Cardiac fibroblast (primary cell): ENCODE measurements around the gene ALOX5.

Experiments
- DNase-seq, 2 donors: peaks; one replicate each; pipeline versions ENCODE4 v3.0.0 to v3.0.0-alpha.2; 2010; ENCODE audit warnings: low read depth in 2 of 2
- H3K4me3 ChIP-seq, 2 donors: replicated peaks in 1 of 2; 1 replicate in 1 of 2; 2 replicates in 1 of 2; pipeline ENCODE4 v1.5.1; 2011; ENCODE audit warnings: low read depth in 2 of 2, low read length in 2 of 2, mild to moderate bottlenecking in 2 of 2, moderate library complexity in 1 of 2
- TF ChIP-seq, protein P1 (sequence below): IDR thresholded peaks from one replicate; pipeline ENCODE4 v1.5.1; 2011; ENCODE audit warnings: low read depth, mild to moderate bottlenecking, low read length, inconsistent platforms

The ALOX5 gene

DNA sequence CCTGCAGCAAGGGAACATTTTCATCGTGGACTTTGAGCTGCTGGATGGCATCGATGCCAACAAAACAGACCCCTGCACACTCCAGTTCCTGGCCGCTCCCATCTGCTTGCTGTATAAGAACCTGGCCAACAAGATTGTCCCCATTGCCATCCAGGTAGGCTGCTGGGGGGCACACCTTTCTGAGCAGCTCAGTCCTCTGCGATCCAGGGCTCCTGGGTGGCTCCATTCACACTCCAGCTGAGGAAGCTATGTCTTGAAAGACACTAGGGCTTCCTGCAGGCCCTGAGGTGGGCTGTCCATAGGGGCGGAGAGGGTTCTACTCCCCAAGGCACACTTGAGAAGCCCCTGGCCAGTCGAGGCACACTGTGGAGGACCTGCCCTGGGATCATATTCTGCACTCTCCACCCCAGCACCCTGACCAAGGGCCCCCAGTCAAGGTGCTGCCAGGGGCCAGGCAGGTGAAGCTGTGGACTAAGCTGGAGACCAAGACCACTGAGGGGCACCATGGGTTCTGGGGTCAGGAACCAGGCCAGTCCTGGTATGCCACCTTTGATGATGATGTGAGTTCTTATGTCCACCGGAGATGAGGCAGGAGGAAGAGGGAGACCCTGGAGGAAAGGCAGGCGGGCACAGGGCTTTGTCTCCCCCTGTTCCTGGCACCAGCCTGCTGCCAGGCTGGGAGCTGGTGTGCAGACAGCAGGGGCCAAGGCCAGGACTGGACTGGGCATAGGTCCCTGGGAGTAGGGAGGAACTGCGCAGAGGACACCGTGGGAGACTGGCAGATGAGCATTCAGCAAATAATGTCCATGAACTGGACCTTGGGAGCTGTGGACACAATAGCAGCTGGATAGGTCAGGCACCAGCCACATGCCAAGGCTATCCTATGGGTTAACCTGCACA, 54.8 kb downstream of the ALOX5 start:
- H3K4me3 ChIP-seq = no peak overlapping the region
- no peak for DNase-seq
- TF ChIP-seq, protein P1, sequence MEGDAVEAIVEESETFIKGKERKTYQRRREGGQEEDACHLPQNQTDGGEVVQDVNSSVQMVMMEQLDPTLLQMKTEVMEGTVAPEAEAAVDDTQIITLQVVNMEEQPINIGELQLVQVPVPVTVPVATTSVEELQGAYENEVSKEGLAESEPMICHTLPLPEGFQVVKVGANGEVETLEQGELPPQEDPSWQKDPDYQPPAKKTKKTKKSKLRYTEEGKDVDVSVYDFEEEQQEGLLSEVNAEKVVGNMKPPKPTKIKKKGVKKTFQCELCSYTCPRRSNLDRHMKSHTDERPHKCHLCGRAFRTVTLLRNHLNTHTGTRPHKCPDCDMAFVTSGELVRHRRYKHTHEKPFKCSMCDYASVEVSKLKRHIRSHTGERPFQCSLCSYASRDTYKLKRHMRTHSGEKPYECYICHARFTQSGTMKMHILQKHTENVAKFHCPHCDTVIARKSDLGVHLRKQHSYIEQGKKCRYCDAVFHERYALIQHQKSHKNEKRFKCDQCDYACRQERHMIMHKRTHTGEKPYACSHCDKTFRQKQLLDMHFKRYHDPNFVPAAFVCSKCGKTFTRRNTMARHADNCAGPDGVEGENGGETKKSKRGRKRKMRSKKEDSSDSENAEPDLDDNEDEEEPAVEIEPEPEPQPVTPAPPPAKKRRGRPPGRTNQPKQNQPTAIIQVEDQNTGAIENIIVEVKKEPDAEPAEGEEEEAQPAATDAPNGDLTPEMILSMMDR = no peak

DNA sequence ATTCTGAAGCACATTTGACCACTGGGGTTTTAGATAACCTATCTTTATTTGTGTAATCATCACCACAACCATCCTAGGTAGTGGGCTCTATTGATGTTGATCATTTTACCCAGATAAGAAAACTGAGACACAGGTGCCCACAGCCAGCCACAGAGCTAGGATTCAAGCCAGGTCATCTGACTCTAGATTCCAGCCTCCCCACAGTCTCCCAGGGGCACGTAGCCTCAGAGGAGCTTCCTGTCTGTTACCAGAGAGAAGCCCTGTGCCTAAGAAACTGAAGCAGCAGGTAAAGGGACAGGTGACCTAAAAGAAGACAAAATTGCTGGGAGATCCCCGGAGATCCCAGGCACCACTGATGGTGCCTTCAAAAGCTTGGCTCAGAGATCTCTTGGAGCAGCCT, 55.8 kb downstream of the ALOX5 start:
- no peak for DNase-seq
- TF ChIP-seq, protein P1 = no peak

DNA sequence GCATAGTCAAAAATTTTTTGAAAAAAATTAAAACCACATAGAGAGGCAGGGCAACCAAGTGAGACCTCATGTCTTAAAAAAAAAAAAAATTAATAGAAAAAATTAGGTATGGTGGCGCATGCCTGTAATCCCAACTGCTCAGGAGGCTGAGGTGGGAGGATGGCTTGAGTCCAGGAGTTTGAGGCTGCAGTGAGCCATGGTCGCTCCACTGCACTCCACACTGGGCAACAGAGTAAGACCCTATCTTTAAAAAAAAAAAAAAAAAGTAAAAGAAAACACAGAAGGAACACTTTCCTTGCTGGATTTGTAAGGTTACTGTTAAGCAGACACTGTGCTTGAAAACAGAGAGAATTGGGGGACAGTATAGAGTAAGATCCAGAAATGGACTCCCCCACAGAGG, 58.1 kb downstream of the ALOX5 start:
- TF ChIP-seq, protein P1 = no peak
- no peak overlapping the region for H3K4me3 ChIP-seq
- DNase-seq = no peak

More for the DNA sequence above, 55.8 kb downstream of the ALOX5 start:
- H3K4me3 ChIP-seq = no peak overlapping the region

DNA sequence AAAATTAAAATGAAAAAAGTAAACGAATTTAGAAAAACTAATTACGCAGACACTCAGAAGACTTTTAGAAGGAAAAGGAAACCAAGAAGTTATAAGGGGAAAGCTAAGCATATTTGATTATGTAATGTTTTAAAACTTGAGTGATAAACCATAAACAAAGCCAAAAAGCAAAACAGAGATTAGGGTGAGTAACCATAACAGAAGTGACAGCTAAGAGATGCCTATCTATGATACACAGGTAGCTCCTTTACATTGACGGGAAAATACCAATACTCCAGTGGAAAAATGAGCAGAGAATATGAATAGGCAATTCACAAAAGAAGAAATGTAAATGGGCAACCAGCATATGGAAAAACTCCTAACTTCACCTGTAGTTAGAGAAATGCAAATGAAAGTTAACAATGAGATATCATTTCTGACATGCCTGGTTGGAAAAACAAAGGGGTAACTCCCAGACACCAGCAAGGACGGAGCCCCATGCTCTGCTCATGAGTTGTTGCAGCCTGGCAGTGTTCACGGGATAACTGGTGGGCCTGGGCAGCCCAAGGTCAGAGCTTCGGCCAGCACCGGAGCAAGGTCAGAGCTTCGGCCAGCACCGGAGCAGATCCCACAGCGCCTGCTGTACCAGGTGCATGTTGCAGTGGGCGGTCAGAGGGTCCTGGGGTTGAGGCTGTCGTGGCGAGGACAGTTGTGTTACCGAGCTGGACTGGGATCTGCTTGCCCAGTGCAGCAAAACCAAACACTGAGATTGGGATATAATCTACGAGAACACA, 58.9 kb downstream of the ALOX5 start:
- no peak overlapping the region for H3K4me3 ChIP-seq
- DNase-seq = no peak
- TF ChIP-seq, protein P1 = no peak

DNA sequence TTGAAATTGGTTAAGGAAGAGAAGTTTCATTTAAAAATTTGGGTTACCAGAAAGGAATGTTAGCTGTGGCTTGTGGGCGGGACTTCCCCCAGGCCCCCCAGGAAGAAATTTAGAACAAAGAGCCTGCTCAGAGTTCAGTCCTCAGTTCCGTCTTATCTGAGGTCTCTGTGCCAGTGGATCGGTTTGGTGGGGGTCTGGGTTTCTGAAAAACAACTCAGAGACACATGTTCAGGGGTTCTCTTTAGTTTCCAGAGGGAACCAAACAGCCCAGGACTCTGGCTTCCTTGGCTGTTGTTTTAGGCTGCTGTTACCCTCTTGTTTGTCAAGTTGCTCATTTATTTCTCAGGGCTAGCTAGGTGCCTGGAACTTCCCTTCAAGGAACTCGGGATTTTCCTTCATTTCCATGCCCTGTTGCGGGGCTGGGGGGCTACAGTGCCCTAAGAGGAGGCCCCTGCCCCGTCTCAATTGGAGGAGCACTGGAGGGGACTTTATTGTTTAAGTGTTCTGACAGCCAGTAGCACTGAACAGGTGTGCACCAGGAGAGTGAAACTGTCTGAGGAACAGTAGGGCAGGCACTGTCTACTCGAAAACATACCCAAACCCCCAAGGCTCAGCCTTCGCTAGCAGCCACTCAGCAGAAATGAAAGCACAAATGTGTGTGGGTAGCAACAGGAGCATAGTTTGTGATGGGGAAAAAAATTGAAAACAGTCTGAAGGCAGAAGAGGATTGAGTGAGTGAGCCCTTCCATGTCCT, 59.9 kb downstream of the ALOX5 start:
- no peak overlapping the region for H3K4me3 ChIP-seq
- DNase-seq = no peak

More for the DNA sequence above, 59.9 kb downstream of the ALOX5 start:
- TF ChIP-seq, protein P1 = no peak
